GM18517 (cell line): Measurements from ENCODE around the gene FRRS1.
A peak's percentile ranks its signal among the peaks of the same experiment; 100 is the strongest.

Source experiments
- ATAC-seq: cut with Tn5 transposase; IDR thresholded peaks from one replicate; pipeline ENCODE4 v1.9.1; 2021; ENCODE audit warnings: mild to moderate bottlenecking, moderate library complexity; ENCODE audit not compliant: unreplicated experiment

FRRS1 gene

GRCh38 chr1:99735852-99736251 lies 30.6 kb downstream of the FRRS1 start:
- no peak for ATAC-seq

- ATAC-seq: no peak
Measured at GRCh38 chr1:99731384-99731783, 35.1 kb downstream of the FRRS1 start.

- ATAC-seq: peak; percentile 69
Measured at GRCh38 chr1:99728494-99729235, 37.8 kb downstream of the FRRS1 start.

- ATAC-seq: no peak
Measured at GRCh38 chr1:99727575-99728185, 38.8 kb downstream of the FRRS1 start.

GRCh38 chr1:99726818-99727217 lies 39.6 kb downstream of the FRRS1 start:
- no peak for ATAC-seq

- no peak for ATAC-seq
Measured at GRCh38 chr1:99726407-99726806, 40.0 kb downstream of the FRRS1 start.

GRCh38 chr1:99725996-99726395 lies 40.4 kb downstream of the FRRS1 start:
- ATAC-seq: no peak

- no peak for ATAC-seq
Measured at GRCh38 chr1:99723251-99723650, 43.2 kb downstream of the FRRS1 start.

- ATAC-seq: no peak
Measured at GRCh38 chr1:99717005-99717404, 49.4 kb downstream of the FRRS1 start.

- ATAC-seq: no peak
Measured at GRCh38 chr1:99713006-99713405, 53.4 kb downstream of the FRRS1 start.

- no peak for ATAC-seq
Measured at GRCh38 chr1:99710994-99711393, 55.4 kb downstream of the FRRS1 start.

GRCh38 chr1:99707535-99708142 lies 58.8 kb downstream of the FRRS1 start:
- peak; percentile 80 for ATAC-seq

- no peak for ATAC-seq
Measured at GRCh38 chr1:99705385-99705784, 61.0 kb downstream of the FRRS1 start.

GRCh38 chr1:99704356-99704816 lies 62.0 kb downstream of the FRRS1 start:
- ATAC-seq: no peak

- ATAC-seq: no peak
Measured at GRCh38 chr1:99702221-99702620, 64.2 kb downstream of the FRRS1 start.

- ATAC-seq: no peak
Measured at GRCh38 chr1:99700020-99700419, 66.4 kb downstream of the FRRS1 start.

- ATAC-seq: no peak
Measured at GRCh38 chr1:99697580-99697979, 68.9 kb downstream of the FRRS1 start.

GRCh38 chr1:99696616-99697015 lies 69.8 kb downstream of the FRRS1 start:
- no peak for ATAC-seq

GRCh38 chr1:99691175-99691574 lies 75.3 kb downstream of the FRRS1 start:
- no peak for ATAC-seq

GRCh38 chr1:99685516-99686180 lies 80.8 kb downstream of the FRRS1 start:
- peak; percentile 88 for ATAC-seq

- no peak for ATAC-seq
Measured at GRCh38 chr1:99682291-99682751, 84.1 kb downstream of the FRRS1 start.
